ENCODE data around the gene CASP2. TPM values are rescaled to one million over a fixed set of nuclear protein-coding genes. Genes with fewer than 3 reads are reported as not detected.
A peak's percentile ranks its signal among the peaks of the same experiment; 100 is the strongest.

CASP2 gene
- total RNA-seq, 1 donor from 2014 or later: 6.8 TPM

DNA sequence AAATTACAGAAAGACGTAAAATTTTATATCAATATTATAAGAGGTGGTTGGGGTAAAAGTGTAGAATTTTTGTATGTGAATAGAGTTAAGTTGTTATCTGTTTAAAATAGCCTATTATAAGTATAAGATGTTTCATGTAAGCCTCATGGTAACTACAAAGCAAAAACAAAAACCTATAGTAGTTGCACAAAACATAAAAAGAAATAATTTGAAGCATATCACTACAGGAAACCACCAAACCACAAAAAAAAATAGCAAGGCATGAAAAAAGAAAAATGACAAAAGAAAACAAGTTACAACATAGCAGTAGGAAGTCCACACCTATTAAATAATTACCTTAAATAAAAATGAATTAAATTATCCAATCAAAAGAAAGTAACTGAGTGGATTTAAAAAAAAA lies 37.3 kb upstream of the CASP2 start:
- FAIRE-seq (no peak), DNase-seq (ENCODE audit: low read depth) (peak; percentile 43)
- Histone ChIP-seq H3K27me3 (ENCODE audit: control insufficient read depth, insufficient read depth, low read length) (no peaks in the 10 kb centered on the region), H3K36me3 (ENCODE audit: control insufficient read depth, insufficient read depth, low read length) (no peaks in the 10 kb centered on the region), H3K4me3 (ENCODE audit: low read depth, low read length) (no peak overlapping the region)
- TF ChIP-seq, protein P1, sequence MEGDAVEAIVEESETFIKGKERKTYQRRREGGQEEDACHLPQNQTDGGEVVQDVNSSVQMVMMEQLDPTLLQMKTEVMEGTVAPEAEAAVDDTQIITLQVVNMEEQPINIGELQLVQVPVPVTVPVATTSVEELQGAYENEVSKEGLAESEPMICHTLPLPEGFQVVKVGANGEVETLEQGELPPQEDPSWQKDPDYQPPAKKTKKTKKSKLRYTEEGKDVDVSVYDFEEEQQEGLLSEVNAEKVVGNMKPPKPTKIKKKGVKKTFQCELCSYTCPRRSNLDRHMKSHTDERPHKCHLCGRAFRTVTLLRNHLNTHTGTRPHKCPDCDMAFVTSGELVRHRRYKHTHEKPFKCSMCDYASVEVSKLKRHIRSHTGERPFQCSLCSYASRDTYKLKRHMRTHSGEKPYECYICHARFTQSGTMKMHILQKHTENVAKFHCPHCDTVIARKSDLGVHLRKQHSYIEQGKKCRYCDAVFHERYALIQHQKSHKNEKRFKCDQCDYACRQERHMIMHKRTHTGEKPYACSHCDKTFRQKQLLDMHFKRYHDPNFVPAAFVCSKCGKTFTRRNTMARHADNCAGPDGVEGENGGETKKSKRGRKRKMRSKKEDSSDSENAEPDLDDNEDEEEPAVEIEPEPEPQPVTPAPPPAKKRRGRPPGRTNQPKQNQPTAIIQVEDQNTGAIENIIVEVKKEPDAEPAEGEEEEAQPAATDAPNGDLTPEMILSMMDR (IDR thresholded peaks at IDR 0.05; ENCODE audit: insufficient read depth, low read length, severe bottlenecking): no peak

DNA sequence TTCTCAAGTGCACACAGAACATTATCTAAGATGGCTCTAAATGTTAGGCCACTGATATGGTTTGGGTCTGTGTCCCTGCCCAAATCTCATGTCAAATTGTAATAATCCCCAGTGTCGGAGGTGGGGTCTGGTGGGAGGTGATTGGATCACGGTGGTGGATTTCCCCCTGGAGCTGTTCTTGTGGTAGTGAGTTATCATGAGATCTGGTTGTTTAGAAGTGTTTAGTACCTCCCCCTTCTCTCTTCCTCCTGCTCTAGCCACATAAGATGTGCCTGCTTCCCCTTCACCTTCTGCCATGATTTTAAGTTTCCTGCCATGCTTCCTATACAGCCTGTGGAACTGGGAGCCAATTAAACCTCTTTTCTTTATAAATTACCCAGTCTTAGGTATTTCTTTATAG lies 36.1 kb upstream of the CASP2 start:
- no peaks in the 10 kb centered on the region for H3K27me3 ChIP-seq (ENCODE audit: control insufficient read depth, insufficient read depth, low read length)
- TF ChIP-seq, protein P1 (IDR thresholded peaks at IDR 0.05; ENCODE audit: insufficient read depth, low read length, severe bottlenecking): no peak
- no peaks in the 10 kb centered on the region for H3K36me3 ChIP-seq (ENCODE audit: control insufficient read depth, insufficient read depth, low read length)
- FAIRE-seq (no peak), DNase-seq (ENCODE audit: low read depth) (no peak)
- H3K4me3 ChIP-seq (ENCODE audit: low read depth, low read length): no peak overlapping the region

DNA sequence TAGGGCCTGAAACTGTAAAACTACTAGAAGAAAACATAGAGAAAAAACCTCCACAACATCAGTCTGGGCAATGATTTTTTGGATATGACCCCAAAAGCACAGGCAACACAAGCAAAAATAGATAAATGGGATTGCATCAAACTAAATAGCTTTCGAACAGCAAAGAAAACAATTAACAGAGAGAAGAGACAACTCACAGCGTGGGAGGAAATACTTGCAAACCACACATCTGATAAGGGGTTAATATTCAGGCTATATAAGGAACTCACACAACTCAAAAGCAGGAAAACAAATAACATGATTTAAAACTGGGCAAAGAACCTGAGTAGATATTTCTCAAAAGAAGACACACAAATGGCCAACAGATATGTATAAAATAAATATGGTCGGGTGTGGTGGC lies 32.6 kb upstream of the CASP2 start:
- no peak for DNase-seq (ENCODE audit: low read depth)
- TF ChIP-seq, protein P1 (IDR thresholded peaks at IDR 0.05; ENCODE audit: insufficient read depth, low read length, severe bottlenecking): no peak
- FAIRE-seq: no peak
- Histone ChIP-seq H3K4me3 (ENCODE audit: low read depth, low read length) (no peak overlapping the region), H3K27me3 (ENCODE audit: control insufficient read depth, insufficient read depth, low read length) (no peaks in the 10 kb centered on the region), H3K36me3 (ENCODE audit: control insufficient read depth, insufficient read depth, low read length) (no peaks in the 10 kb centered on the region)

DNA sequence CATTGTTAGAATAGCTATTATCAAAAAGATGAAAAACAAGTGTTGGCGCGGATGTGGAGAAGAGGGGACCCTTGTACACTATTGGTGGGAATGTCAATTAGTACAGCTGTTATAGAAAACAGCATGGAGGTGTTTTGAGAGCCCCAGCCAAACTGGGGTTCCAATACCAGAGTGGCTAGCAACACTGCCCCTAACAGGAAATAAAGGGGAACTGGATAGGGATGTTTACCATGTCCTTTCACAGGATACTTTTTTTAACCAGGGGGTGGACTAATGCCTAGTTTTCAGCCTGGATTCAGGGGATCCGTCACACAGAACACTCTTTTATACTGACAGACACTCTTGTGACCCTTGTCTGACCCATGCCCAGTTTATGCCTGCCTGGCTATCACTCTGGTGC lies 31.8 kb upstream of the CASP2 start:
- DNase-seq (ENCODE audit: low read depth) (no peak), FAIRE-seq (peak; percentile 13)
- TF ChIP-seq, protein P1 (IDR thresholded peaks at IDR 0.05; ENCODE audit: insufficient read depth, low read length, severe bottlenecking): no peak
- no peak overlapping the region for H3K4me3 ChIP-seq (ENCODE audit: low read depth, low read length)
- no peaks in the 10 kb centered on the region for H3K36me3 ChIP-seq (ENCODE audit: control insufficient read depth, insufficient read depth, low read length)
- no peaks in the 10 kb centered on the region for H3K27me3 ChIP-seq (ENCODE audit: control insufficient read depth, insufficient read depth, low read length)

DNA sequence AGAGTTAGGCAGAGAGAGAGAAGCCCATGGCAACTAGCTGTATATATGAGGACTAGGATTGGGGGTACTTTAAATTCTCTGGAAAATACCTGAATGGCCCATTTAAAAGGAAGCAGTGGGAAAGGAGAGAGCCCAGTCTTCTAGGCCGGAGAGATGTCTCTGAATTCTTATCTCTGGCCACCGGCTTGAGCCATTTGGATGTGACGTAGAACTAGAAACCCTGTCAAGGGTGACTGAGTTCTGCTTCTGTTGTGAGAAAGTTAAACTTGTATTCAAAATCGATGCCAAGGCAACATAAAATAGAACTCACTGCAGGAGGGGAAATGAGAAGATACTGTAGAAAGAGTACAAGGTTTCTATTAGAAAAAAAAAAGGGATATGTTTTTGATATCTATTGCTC lies 31.2 kb upstream of the CASP2 start:
- no peak for DNase-seq (ENCODE audit: low read depth)
- Histone ChIP-seq H3K36me3 (ENCODE audit: control insufficient read depth, insufficient read depth, low read length) (no peaks in the 10 kb centered on the region), H3K27me3 (ENCODE audit: control insufficient read depth, insufficient read depth, low read length) (no peaks in the 10 kb centered on the region), H3K4me3 (ENCODE audit: low read depth, low read length) (no peak overlapping the region)
- TF ChIP-seq, protein P1 (IDR thresholded peaks at IDR 0.05; ENCODE audit: insufficient read depth, low read length, severe bottlenecking): no peak
- no peak for FAIRE-seq

DNA sequence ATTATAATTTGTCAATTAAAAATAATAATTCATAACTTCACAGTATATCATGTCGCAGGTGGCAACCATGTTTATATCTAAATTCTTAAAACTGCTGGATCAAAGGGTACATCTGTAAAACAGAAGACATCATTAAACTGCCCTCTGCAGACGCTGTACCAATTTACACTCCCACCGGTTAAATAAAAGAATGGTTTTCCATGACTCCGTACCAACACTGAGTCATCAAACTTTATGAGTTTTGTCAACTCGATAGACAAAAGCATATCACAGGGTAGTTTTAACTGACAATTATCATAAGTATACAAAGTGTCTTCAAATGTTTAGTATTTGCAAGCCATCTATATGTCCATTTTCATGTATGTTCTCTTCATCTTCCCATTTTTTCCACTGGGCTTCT lies 30.6 kb upstream of the CASP2 start:
- FAIRE-seq (no peak), DNase-seq (ENCODE audit: low read depth) (no peak)
- H3K4me3 ChIP-seq (ENCODE audit: low read depth, low read length): no peak overlapping the region
- H3K36me3 ChIP-seq (ENCODE audit: control insufficient read depth, insufficient read depth, low read length): no peaks in the 10 kb centered on the region
- TF ChIP-seq, protein P1 (IDR thresholded peaks at IDR 0.05; ENCODE audit: insufficient read depth, low read length, severe bottlenecking): no peak
- H3K27me3 ChIP-seq (ENCODE audit: control insufficient read depth, insufficient read depth, low read length): no peaks in the 10 kb centered on the region

Measured in bronchial epithelial cell (primary cell).